ENCODE results near the gene ADORA2A. TPM values are rescaled to one million over a fixed set of nuclear protein-coding genes. Genes with fewer than 3 reads are reported as not detected.

ADORA2A gene
- total RNA-seq, 1 experiment from 2014 or later = 3.5 TPM

DNA sequence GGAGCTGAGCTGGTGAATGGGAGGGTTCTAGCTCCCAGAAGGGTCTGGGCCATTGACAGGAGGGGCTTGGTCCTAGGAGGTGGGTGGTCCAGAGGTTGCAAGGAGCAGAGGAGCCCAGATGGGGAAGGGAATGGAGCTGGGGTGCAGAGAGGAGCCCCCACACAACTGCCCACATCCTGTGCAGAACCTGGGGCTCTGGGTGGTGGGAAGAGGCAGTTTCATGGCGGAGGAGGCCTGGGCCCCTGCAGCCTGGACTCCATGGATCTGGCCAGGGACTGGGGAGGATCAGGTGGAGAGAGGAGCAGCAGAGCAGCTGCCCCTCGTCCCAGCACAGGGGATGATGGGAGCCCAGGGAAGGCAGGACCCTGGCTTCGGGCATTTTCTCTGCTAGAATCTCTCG, 963 bp upstream of the ADORA2A start:
- WGBS (ENCODE audit: extremely low coverage, insufficient read length, low lambda C conversion rate) = no CpG with 5 or more reads among the region's 4 CpGs
- Mint-ChIP-seq H3K36me3 (ENCODE audit: insufficient read depth in 1 of 3, low read depth in 3 of 3) (no peaks in the 10 kb centered on the region; a peak in 1 of 7 replicates), H3K9me3 (no peaks in the 10 kb centered on the region; a peak in 1 of 5 replicates), H3K27me3 (ENCODE audit: low read depth) (peaks cover 36% of the 10 kb centered on the region), H3K27ac (no peak overlapping the region), H3K4me3 (0 out of 5 replicates have a peak overlapping the region, but pooled peaks of 1 of the 2 experiments have one; percentile 3), H3K4me1 (peaks cover 13 to 22% of the 10 kb centered on the region in 2 experiments)
- Histone ChIP-seq H4K20me1 (ENCODE audit: control insufficient read depth, insufficient read depth, insufficient read length) (no peaks in the 10 kb centered on the region), H4K8ac (replicated peaks; ENCODE audit: insufficient read length, low read depth, low read length) (no peak overlapping the region), H2AK5ac (ENCODE audit: insufficient read length, low read length) (no peak overlapping the region), H3K4ac (ENCODE audit: low read depth, low read length) (no peak overlapping the region), H3K27me3 (ENCODE audit: insufficient read depth, low read length) (no peaks in the 10 kb centered on the region; the same call in 1 of the 2 replicates), H3K9ac (ENCODE audit: extremely low read depth, insufficient read length, low read length) (no peak overlapping the region), H3K27ac (ENCODE audit: insufficient read length, low read depth, low read length) (no peak overlapping the region), H3K23ac (ENCODE audit: insufficient read length, low read depth, low read length) (no peak overlapping the region), H3K4me2 (ENCODE audit: insufficient read depth, insufficient read length, low read length) (no peak overlapping the region), H2BK120ac (ENCODE audit: low read depth, low read length, poor library complexity, severe bottlenecking) (no peak overlapping the region), H3K14ac (ENCODE audit: insufficient read depth, low read length) (no peak overlapping the region), H2AFZ (ENCODE audit: low read length) (no peak overlapping the region), H3K23me2 (ENCODE audit: insufficient read length, low read depth, low read length, poor library complexity, severe bottlenecking) (peaks cover 7% of the 10 kb centered on the region), H3K79me2 (ENCODE audit: insufficient read depth, low read length) (no peaks in the 10 kb centered on the region), H3K9me3 (ENCODE audit: control insufficient read depth, low read depth, low read length) (no peaks in the 10 kb centered on the region), H4K91ac (ENCODE audit: insufficient read length, low read depth, low read length) (no peak overlapping the region), H3K4me1 (ENCODE audit: insufficient read depth, low read length) (0 out of 2 replicates have a peak, but pooled peaks cover 5% of the 10 kb centered on the region), H2BK12ac (ENCODE audit: insufficient read length, low read depth, low read length) (no peak overlapping the region), H2BK5ac (ENCODE audit: insufficient read length, low read length) (no peak overlapping the region), H3T11ph (ENCODE audit: low read length) (no peak overlapping the region), H3K56ac (ENCODE audit: insufficient read length, low read depth, low read length) (no peak overlapping the region), H3K79me1 (ENCODE audit: insufficient read depth, low read depth, low read length, poor library complexity, severe bottlenecking) (no peaks in the 10 kb centered on the region), H2BK20ac (ENCODE audit: low read depth, low read length, poor library complexity, severe bottlenecking) (no peak overlapping the region), H3K18ac (ENCODE audit: insufficient read length, low read depth, low read length) (no peak overlapping the region), H4K5ac (ENCODE audit: insufficient read length, low read depth, low read length) (no peak overlapping the region), H2BK15ac (ENCODE audit: low read depth, low read length) (no peak overlapping the region)
- TF ChIP-seq CTCF (conservative IDR thresholded peaks at IDR 0.05) = no peak
- DNase-seq = no peak

Data from H9 (cell line).